ENCODE measurements around the gene SERGEF.
A peak's percentile ranks its signal among the peaks of the same experiment; 100 is the strongest.

Gene SERGEF

DNA sequence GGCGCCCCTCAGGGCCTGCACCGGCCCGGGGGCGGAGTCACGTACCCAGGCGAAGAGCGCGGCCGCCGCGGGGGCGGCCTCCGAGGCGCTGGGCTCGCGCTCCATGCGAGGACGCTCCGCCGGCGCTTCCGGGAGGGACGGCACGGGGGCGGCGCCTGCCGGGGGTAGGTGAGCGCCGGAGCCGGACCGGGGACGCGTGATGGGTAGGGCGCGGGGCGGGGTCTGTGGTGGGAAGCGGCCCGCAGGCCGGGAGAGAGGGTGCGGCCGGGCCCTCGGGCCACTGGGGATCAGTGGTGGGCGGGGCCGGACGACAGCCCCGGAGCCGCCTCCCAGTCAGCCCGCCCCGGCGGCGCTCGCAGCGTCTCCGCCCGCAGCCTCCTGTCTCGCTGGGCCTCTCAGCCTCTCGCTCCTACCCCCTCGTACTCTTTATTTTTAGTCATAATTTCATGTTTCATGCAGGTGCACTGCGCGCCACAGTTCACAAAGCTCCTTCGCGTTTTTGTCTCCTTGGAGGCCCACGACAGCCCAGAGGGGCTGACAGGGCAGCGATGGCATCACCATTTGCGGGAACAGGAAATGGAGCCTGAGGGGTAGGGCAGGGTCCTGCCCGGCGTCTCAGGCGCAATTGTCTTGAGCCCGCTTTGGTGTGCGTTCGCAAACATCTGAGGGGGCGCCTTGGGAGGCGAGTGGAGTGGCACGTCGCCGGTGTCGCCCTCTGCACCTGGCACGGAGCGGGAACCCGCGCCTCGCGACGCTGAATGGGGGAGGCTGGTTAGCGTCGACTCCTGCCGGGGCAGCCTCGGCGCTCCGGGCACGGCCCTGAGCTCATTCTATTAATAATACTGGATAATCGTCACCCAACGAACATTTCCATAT is at the start of gene SERGEF:
TSS of gene SERGEF (minus strand) at position 142 of the 876 bp plus-strand sequence. CDS start at position 105, 37 bp downstream.
- DNase-seq (ENCODE audit: insufficient read length, low spot score): peak; percentile 80
- no peak for FAIRE-seq

DNA sequence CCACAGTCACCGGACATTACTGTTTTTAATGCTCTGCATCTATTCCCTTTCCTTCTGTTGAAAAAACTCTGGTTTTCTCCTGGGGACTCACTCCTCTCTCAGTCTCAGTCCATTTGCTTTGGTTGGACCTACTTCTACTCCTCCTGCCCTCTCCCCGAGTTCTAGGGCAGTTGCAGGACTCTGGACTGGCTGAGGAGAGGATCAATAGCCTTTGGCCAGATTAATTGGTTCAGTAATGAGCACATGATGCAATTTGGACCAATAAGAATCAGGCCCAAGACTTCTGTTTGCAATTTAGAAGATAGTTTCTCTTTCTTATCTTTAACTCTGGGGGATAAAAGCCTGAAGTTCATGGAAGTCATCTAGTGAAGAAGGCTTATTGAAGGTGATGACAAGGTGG is 48.5 kb upstream of the SERGEF start:
- FAIRE-seq (no peak), DNase-seq (ENCODE audit: insufficient read length, low spot score) (no peak)

DNA sequence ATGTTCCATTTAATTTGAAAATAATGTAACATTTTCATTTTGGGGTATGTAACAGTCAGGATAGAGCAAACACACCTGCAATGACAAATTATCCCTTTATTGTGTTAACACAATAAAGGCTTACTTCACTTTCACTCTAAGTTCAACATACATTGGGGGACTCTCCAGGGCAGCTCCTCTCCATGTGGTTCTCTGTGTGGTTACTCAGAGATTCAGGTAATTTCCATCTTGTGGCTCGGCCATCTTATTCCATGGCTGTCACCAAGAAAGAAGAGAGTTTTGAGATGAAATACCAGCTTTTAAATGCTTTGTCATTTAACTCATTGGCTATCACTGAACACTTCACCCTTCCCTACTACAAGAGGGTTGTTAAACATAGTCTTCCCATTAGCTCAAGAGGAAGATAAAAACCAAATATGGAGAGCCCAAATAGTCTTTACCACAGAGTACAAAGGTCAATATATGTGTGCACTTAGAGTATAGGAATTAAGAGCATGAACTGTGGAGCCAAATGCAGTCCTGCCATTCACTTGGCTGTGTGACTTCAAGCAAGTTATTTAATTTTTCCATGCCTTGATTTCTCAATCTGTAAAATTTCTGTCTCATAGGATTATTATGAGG is 43.8 kb upstream of the SERGEF start:
- FAIRE-seq (no peak), DNase-seq (ENCODE audit: insufficient read length, low spot score) (no peak)

DNA sequence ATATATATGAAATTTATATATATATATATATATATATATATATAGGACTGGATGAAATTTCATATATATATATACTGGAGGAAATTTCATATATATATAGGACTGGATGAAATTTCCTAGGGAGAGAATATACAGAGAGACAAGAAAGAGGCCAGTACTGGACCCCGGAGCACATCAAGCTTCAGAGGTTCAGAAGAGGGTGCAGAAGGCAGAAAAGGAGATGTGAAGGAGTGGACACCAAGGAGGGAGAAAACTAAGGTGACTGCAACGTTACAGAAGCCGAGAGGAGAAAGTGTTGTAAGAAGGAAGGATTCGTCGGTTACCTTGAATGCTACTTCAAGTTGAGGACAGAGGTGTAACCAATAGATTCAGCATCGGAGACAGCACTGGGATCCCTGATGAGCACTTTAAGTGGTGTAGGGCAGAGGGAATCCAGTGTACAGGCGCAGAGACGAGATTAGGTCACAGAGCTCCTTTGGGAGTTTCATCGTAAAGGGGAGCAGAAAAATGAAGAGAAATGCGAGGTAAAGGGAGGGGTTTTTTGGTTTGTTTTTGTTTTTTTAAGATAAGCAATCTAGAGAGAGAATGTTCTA is 41.8 kb upstream of the SERGEF start:
- FAIRE-seq: no peak
- no peak for DNase-seq (ENCODE audit: insufficient read length, low spot score)

DNA sequence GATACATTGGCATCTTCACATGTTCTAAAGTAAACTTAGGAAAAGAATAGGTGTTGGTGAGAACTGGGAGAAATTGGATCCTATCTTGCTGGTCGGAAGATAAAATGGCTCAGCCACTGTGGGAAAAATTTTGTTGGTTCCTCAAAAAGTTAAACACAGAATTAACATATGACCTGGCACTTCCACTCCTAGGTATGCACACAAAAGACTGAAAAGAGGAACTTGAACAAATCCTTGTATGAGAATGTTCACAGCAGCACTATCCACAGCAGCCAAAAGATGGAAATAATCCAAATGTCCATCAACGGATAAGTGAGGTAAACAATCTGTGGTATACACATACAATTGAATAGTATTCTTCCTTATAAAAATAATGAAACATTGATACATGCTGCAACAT is 38.0 kb upstream of the SERGEF start:
- no peak for FAIRE-seq
- no peak for DNase-seq (ENCODE audit: insufficient read length, low spot score)

DNA sequence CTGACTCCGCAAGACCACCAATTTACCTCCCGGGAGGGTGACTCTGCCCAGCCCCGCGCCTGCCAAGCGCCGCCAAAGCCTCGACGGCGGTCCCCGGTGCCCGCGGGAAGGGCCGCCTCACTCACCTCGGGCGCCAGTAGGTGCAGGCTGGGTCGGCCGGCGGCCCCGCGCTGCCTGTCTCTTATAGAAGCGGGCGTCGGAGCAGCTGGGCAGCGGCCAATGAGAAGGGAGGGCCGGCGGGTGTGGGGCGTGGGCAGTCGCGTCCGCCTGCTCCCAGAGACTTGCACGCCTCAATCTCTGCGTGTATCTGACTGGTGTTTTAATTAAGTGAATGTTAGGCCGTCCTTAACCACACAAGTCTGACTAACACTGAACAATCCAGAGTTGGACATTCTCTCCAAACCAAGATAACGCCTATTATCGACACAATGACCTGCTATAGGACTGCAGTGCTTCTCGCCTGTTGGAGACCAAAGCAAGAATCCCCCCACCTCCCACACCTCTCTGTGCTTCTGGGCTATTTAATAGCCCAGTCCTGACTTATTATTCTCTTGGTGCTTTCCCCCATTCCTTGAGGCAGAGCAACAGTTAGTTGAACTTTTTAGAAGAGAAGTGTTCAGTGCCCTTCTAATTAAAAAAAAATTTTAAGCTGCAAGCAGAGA is 33.4 kb upstream of the SERGEF start, which contains the start of gene TPH1:
TSS of gene TPH1 (minus strand) at position 154 of the 662 bp plus-strand sequence. CDS start 5,507 bp downstream, outside the sequence.
- no peak for DNase-seq (ENCODE audit: insufficient read length, low spot score)
- no peak for FAIRE-seq

DNA sequence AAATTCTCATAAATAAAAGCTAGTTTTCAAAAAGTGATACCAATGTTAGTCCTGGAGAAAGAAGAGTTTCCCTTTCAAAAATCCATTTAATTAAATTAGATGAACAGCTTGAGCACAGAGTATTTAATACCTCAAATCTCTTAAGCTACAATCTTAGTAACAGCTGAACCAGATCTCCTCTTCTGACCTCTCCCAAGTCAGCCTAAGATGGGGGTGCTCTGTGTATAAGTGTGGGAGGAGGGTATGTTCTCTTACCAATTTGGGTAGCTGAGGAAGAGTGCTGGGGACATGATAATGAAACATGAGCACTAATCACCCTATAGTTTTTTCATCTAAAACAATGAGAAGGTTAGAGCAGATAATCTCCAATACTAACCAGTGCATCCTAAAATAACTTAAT is 23.6 kb upstream of the SERGEF start:
- FAIRE-seq: no peak
- no peak for DNase-seq (ENCODE audit: insufficient read length, low spot score)

DNA sequence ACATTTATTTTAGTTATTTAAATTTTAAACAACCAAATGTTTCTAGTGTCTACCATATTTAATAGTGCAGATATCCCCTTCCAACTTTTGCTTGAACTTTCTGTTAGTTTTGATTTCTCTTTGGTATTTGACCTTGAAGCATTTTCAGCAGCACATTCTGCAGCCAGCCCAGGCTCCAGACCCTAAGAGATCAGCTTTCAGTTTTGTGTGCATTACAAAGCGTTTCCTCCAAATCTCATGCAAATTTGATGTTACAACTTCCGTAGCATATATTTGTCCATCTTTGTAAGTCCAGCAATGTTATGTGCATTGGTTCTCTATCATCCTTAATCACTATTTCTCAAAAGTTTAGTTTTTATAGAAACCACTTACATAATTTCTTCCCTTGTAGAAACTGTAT is 14.6 kb upstream of the SERGEF start:
- FAIRE-seq (no peak), DNase-seq (ENCODE audit: insufficient read length, low spot score) (no peak)

DNA sequence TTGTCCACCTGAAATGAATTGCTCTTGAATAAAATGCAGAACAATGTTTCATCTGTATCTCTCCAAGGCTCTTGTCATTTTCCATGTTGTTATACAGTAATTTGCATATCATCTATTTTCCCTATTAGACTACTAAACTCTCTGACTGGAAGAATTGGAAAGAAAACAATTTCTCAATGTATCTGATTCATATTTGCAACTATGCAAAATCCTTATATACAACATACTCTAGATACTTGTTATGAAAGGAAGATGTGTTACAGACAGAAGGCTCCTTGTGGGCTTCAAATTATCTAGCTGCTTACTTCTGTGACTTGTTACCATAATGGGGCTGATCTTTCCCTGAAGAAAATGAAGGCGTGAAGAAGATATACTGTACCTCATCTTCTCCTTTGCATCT is 9.6 kb upstream of the SERGEF start:
- FAIRE-seq (no peak), DNase-seq (ENCODE audit: insufficient read length, low spot score) (no peak)

DNA sequence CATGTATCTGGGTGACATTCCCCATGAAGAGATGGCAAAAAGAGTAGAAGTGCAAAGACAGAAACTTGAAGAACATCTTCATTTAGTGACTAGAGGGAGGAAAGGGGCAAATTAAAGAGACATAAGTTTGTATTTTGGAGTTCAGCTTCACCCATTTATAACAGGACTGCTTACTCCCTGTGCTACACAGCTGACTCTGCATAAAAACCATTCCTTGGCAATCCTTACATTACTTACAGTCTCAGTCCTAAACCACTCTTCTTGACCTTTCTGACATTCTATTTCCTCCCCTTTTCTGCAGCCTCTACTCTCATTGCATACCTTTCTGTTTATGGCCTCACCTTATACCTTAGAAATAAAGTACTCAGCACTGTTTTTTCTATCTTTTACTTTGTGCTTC is 6.8 kb upstream of the SERGEF start:
- DNase-seq (ENCODE audit: insufficient read length, low spot score) (no peak), FAIRE-seq (no peak)

DNA sequence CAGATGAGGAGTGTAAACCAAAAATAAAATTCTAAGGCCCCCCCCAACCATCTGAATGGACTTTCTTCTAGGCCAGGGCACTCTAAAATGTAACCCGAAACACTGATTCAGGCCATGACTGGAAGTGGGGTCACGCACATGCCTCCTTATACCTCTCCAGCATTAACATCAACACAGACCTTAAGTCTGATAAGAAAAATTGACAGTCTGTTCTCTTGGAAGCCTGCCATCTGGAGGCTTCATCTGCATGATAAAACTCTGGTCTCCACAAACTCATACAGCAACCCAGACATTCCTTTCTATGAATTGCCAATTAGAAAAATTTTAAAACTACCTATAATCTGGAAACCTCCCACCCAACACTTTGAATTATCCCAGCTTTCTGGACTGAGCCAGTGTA is 3.9 kb upstream of the SERGEF start:
- DNase-seq (ENCODE audit: insufficient read length, low spot score) (no peak), FAIRE-seq (no peak)

DNA sequence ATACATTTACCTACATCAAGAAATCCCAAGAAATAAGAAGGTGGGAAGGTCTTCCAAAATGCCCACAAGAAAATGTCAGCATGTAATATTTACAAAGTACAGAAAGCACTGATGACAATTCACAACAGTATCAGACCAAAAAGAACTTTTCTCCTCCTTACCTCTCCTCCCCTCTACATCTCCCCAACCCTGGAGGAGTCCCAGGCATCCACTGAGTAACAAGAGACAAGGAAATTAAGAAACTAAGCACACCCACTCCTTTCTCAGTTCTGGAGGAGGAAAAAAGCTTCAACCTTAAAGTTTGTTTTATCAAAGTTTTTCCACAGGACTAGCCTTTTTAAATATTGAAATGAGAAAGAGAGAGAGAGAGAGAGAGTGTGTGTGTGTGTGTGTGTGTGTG is 2.0 kb upstream of the SERGEF start:
- no peak for FAIRE-seq

DNA sequence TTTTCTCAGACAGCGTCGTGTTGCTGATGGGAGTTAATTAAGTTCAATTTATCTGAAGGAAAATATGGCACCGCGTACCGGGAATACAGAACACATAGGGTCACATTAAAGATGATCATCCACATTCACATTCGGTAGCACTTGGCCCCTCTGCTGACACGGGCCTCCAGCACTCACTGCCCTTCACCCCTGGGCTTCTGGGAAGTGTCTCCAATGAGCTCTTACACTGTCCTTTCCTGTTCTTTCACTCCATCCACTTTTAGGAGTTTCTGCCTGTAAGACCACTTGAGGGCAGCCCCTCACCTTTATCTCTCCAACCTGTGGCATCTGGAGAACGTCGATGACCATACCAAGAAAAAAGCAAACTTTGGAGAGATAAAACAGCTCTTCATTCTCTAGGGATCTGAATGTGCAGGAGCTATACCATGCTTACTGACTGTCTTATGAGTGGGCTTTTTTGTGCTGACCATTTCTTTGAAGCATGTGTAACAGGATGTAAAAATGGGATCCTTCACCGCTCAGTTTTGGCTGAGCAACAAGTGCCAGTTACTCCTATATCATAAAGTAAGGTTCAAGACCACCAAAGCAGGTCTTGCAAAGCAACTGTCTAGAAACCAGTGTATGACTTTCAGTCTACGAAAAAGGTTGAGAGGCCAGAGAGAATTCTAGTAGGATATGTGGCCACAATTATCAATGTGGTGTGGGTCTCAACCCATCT is 1.1 kb upstream of the SERGEF start:
- FAIRE-seq (no peak), DNase-seq (ENCODE audit: insufficient read length, low spot score) (no peak)

More for the DNA sequence above, 2.0 kb upstream of the SERGEF start:
- no peak for DNase-seq (ENCODE audit: insufficient read length, low spot score)

DNA sequence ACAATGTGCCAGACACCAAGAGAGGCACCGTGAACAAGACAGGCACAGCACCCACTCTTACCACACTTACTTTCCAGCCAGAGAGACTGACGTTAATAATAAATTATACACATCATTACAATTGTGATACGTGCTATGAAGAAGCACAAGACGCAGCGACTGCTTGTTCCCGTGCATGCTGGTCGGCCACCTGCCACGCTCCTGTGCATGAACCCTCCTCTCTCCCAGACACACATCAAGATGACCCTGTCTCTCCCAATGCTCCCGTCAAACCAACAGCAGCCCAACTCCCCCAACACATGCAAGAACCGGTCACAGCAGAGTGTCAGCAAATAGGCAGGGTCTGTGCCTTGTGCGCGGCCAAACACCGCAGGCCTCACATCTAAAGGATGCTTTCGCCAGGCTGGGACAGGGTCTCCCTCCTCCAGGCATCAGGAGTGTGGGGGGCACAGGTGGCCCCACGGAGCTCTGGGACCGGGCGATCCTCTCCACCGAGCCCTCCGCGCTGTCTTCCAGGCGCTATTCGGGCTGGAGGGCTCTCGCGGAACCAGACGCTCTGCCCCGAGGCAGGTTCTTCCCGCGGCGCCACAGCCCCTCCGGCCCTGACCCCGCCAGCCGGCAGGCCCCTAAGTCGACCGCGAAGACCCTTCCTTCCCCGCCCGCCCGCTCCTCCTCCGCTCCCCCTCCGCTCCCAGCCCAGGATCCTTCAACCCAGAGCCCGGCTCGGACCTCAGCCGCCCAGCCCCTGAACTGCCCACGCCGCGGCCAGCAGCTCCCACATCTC is 533 bp downstream of the SERGEF start:
- peak; percentile 24 for DNase-seq (ENCODE audit: insufficient read length, low spot score)
- no peak for FAIRE-seq

DNA sequence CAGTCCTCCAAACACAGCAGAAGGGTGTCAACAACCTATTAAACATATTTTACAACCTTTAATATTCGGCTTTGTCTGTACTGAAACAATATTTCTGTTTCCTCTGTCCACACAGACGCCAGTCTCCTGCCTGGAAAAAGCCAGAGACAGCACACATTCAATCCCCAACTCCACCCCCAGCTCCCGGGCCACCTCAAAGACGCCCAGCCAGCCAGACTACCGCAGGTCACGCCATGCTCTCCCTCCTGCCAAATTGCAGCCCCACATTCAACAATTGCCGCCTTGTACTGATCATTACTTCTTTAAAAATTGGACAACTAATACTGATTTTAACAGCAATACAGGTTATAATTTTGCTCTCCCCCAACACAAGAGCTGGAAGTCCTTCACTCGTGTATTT is 1.2 kb downstream of the SERGEF start:
- FAIRE-seq (no peak), DNase-seq (ENCODE audit: insufficient read length, low spot score) (no peak)

DNA sequence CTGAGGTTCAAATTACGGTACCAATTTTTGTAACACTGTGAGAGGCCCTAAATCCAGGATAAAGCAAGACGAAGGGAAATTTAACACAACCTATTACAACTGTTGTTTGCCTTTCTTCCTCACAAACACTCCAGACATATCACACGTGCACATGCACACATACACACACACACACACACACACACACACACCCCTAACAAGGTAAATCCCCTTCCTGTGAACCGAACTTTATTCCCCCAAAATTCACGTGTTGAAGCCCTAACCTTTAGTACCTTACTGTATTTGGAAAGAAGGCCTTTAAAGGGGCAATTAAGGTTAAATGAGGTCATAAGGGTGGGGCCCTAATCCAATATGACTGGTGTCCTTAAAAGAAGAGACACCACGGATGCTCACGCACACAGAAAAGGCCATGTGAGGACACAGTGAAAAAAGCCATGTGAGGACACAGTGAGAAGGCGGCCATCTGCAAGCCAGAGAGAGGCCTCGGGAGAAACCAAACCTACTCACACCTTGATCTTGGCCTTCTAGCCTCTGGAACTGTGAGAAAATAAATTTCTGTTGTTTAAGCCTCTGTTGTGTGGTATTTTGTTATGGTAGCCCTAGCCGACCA is 1.8 kb downstream of the SERGEF start:
- FAIRE-seq: no peak
- DNase-seq (ENCODE audit: insufficient read length, low spot score): no peak

DNA sequence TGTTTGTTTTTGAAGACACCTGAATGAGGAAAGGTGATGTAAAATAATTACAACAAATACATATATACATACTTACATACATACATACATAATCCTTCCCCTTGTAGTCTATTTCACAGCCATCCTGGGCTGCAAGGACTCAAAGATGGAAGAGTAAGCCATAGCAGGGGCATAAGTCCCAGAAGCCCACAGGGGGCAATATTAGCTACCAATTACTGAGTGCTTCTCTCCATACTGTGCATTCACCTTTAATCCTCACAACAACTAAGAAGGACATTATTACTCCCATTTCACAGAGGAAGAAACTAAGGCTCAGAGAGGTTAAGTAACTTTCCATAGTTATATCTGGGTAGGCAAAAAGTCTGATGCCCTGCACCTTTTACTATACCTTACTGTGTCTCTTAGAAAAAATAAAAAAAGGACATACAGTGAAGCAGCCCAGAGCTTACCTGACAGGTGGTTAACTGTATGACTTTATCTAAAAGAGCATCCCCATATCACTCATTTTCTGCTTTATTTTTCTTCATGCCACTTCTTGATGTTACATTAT is 2.7 kb downstream of the SERGEF start:
- no peak for FAIRE-seq
- DNase-seq (ENCODE audit: insufficient read length, low spot score): no peak

DNA sequence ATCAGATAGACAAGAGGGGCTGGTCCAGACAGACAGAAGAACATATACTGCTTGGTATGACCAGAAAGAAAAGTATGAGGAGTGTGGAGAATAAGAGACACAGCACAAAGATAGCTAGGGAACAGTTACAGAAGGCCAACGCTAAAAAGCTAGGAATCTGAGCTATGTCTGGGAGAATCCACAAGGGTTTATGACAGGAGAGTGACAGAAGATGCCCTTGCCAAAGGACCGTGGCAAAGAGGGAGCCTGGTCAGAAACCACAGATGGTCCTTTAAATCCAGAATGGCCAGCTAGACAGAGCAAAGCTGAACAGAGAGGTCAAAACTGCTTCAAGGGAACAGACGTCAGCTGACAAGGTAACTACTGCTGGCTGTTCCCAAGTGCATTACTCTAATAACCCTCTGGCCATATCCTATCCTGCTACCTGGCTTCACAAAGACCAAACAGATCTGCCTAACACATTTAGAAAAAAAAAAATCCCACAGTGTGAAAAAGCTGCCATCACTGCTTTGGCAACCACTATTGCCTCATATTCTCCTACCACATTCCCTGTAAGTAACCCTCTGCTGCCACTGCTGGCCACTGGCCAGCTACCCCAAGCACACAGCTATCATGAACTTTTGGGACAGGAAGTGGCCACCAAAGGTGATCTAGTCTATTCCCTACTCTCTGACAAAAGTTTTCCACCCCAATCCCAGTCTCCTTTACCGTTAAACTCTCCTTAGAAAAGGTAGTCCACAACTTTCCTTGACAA is 7.3 kb downstream of the SERGEF start:
- no peak for FAIRE-seq
- no peak for DNase-seq (ENCODE audit: insufficient read length, low spot score)

Data from HTR-8/SVneo (cell line).